K562 (cell line): ENCODE measurements around the gene TIPARP. TPM values are rescaled to one million over a fixed set of nuclear protein-coding genes. Genes with fewer than 3 reads are reported as not detected.

Experiments
- ATAC-seq: fragments of 200-7000 bp; cut with Tn5 transposase; 3 replicates; pipeline ENCODE4 v1.9.1; 2020; ENCODE audit warnings: moderate library complexity
- BruUV-seq: library from RNA; stranded (reverse); fragments of 400-500 nt; replicated peaks from 2 replicates; lab custom pipeline; 2021; lab: Mats Ljungman, UMichigan
- CTCF ChIA-PET: fragments of 300-600 bp; formaldehyde crosslinking; extraction: SDS; loops from one replicate; lab custom pipeline; 2021; ENCODE audit warnings: low intra/inter-chr PET ratio; lab: Yijun Ruan, JAX
- POLR2A ChIA-PET: fragments of 300-600, 350-650 bp; sonication (Branson Sonifier 250); formaldehyde crosslinking; extraction: SDS; loops from one replicate; lab custom pipeline; 2021; ENCODE audit warnings: antibody characterized with exemption, inconsistent platforms; lab: Yijun Ruan, JAX
- DNase-seq, 4 experiments: peaks; one replicate each; pipeline versions ENCODE4 v3.0.0 to v3.0.0-alpha.2; 2011 to 2018; ENCODE audit warnings: low spot score in 3 of 4, mixed read lengths in 3 of 4; ENCODE audit errors: extremely low read depth in 1 of 4
- FAIRE-seq: peaks from 2 replicates; lab custom pipeline; 2011; peaks lifted over from hg19 to GRCh38; lab: Jason Lieb, UNC
- H2AFZ ChIP-seq: 2 replicates; pipeline ENCODE4 v1.6.0; 2011; ENCODE audit warnings: low read depth, low read length, control low read depth, inconsistent platforms
- H3K27ac ChIP-seq: fragments of 200-600 bp; 3 replicates; pipeline ENCODE4 v1.8.0; 2011; ENCODE audit warnings: low read depth, mild to moderate bottlenecking, control low read depth, inconsistent platforms, low read length, moderate library complexity, mixed read lengths; ENCODE audit errors: extremely low read depth
- H3K27me3 ChIP-seq, 2 experiments: fragments of 300-600 bp in 1 of 2; 2 replicates in 1 of 2; 3 replicates in 1 of 2; pipeline versions ENCODE4 v1.6.0 to v1.8.0; 2011; ENCODE audit warnings: inconsistent platforms in 2 of 2, low read length in 2 of 2, mild to moderate bottlenecking in 1 of 2, mixed read lengths in 1 of 2, moderate library complexity in 1 of 2; ENCODE audit not compliant: control insufficient read depth in 2 of 2, insufficient read depth in 2 of 2
- H3K36me3 ChIP-seq: fragments of 300-600 bp; 3 replicates; pipeline ENCODE4 v1.8.0; 2011; ENCODE audit warnings: mild to moderate bottlenecking, low read length, inconsistent platforms; ENCODE audit not compliant: control insufficient read depth, insufficient read depth
- H3K4me1 ChIP-seq, 2 experiments: fragments of 200-600 bp in 1 of 2; replicated peaks in 1 of 2; 2 replicates in 1 of 2; 3 replicates in 1 of 2; pipeline versions ENCODE4 v1.5.1 to v1.8.0; 2011; ENCODE audit warnings: inconsistent platforms in 2 of 2, low read length in 2 of 2, mild to moderate bottlenecking in 1 of 2, mixed read lengths in 1 of 2, moderate library complexity in 1 of 2; ENCODE audit not compliant: control insufficient read depth in 2 of 2, insufficient read depth in 2 of 2
- H3K4me2 ChIP-seq: 2 replicates; pipeline ENCODE4 v1.6.1; 2011; ENCODE audit warnings: low read length, control low read depth, inconsistent platforms, mixed read lengths; ENCODE audit not compliant: insufficient read depth
- H3K4me3 ChIP-seq: fragments of 200-600 bp; sonication (generic), shearing (Covaris generic); 2 replicates; pipeline ENCODE4 v1.5.1; 2016; ENCODE audit warnings: control low read depth, inconsistent platforms
- H3K79me2 ChIP-seq: fragments of 200-600 bp; 3 replicates; pipeline ENCODE4 v1.8.0; 2011; ENCODE audit warnings: low read length, inconsistent platforms; ENCODE audit not compliant: control insufficient read depth, insufficient read depth
- H3K9ac ChIP-seq, 2 experiments: 2 replicates each; pipeline versions ENCODE4 v1.6.0 to v1.6.1; 2011; ENCODE audit warnings: low read depth in 2 of 2, low read length in 2 of 2, control low read depth in 1 of 2, inconsistent platforms in 1 of 2, mild to moderate bottlenecking in 1 of 2, mixed read lengths in 1 of 2; ENCODE audit not compliant: insufficient read depth in 1 of 2
- H3K9me1 ChIP-seq: one replicate; pipeline ENCODE4 v1.6.0; 2011; ENCODE audit warnings: inconsistent platforms, mild to moderate bottlenecking, low read length, moderate library complexity; ENCODE audit not compliant: control insufficient read depth, insufficient read depth
- H3K9me3 ChIP-seq: replicated peaks from 2 replicates; pipeline ENCODE4 v1.5.1; 2011; ENCODE audit warnings: low read depth, low read length, inconsistent platforms; ENCODE audit not compliant: control insufficient read depth, insufficient read depth
- H4K20me1 ChIP-seq: replicated peaks from 2 replicates; pipeline ENCODE4 v1.6.1; 2011; ENCODE audit warnings: low read length, inconsistent platforms, mixed read lengths; ENCODE audit not compliant: control insufficient read depth, insufficient read depth
- CBFA2T3 ChIP-seq: fragments of 450-650 bp; IDR thresholded peaks from 2 replicates; pipeline ENCODE4 v1.6.1; 2017
- EGR1 ChIP-seq: fragments of 450-650 bp; conservative IDR thresholded peaks from 2 replicates; pipeline ENCODE4 v1.6.1; 2017; ENCODE audit warnings: mild to moderate bottlenecking
- HLTF ChIP-seq: fragments of 450-650 bp; IDR thresholded peaks from 2 replicates; pipeline ENCODE4 v1.6.1; 2016
- IFI16 ChIP-seq: fragments of 250-450 bp; sonication (Bioruptor Pico); IDR thresholded peaks from 2 replicates; pipeline ENCODE4 v2.1.2; 2022; ENCODE audit warnings: mild to moderate bottlenecking, inconsistent platforms
- MCM7 ChIP-seq, 2 experiments: fragments of 450-650 bp; IDR thresholded peaks; 2 replicates each; pipeline ENCODE4 v1.6.1; 2016 to 2018
- MED1 ChIP-seq: sonication (generic); formaldehyde crosslinking; IDR thresholded peaks from 2 replicates; pipeline ENCODE4 v1.8.1; 2023; ENCODE audit warnings: missing genetic modification reagents, borderline replicate concordance
- NCOA4 ChIP-seq: fragments of 450-650 bp; IDR thresholded peaks from 2 replicates; pipeline ENCODE4 v1.6.1; 2018; ENCODE audit warnings: mild to moderate bottlenecking; ENCODE audit not compliant: partially characterized antibody
- PHF20 ChIP-seq: fragments of 450-650 bp; IDR thresholded peaks from 2 replicates; pipeline ENCODE4 v1.6.1; 2018; ENCODE audit not compliant: partially characterized antibody
- POLR2AphosphoS2 ChIP-seq: IDR thresholded peaks from 2 replicates; pipeline ENCODE4 v1.6.1; 2012; ENCODE audit warnings: low read length, improper control_type of control experiment
- ZBED1 ChIP-seq: IDR thresholded peaks from 2 replicates; pipeline ENCODE4 v1.6.1; 2014
- ZNF121 ChIP-seq: sonication (generic); formaldehyde crosslinking; conservative IDR thresholded peaks from 2 replicates; pipeline ENCODE4 v1.8.0; 2022; ENCODE audit warnings: missing genetic modification reagents
- ZNF347 ChIP-seq: fragments of 450-650 bp; formaldehyde crosslinking; IDR thresholded peaks from 2 replicates; pipeline ENCODE4 v1.4.0; 2020; ENCODE audit warnings: low read depth, mild to moderate bottlenecking, moderate library complexity
- ZNF445 ChIP-seq: fragments of 250-450 bp; sonication (Bioruptor Pico); IDR thresholded peaks from 2 replicates; pipeline ENCODE4 v1.4.0; 2020; ENCODE audit warnings: low read depth, mild to moderate bottlenecking, moderate library complexity
- ZNF766 ChIP-seq: fragments of 200-800 bp; sonication (Bioruptor generic); conservative IDR thresholded peaks from 2 replicates; pipeline ENCODE4 v1.6.1; 2016; ENCODE audit warnings: missing genetic modification characterization, missing compliant biosample characterization
- WGBS: fragments of 100-300 bp; shearing (Covaris generic); methylation state at CpG from one replicate; pipeline ENCODE4 v1.1.6; 2016; ENCODE audit warnings: low coverage, mixed read lengths; ENCODE audit not compliant: insufficient coverage; ENCODE audit errors: missing lambda C conversion rate; 5-methylcytosine and 5-hydroxymethylcytosine counted together
- in situ Hi-C: fragments of 300-500 bp; cut with MboI; formaldehyde crosslinking; loops from 4 replicates; pipeline ENCODE4 v1.15.0; 2018; ENCODE audit warnings: inconsistent platforms, mixed read lengths
- intact Hi-C: fragments of 100-400 bp; cut with micrococcal nuclease; formaldehyde crosslinking; loops from 2 replicates; pipeline ENCODE4 v1.14.2; 2022
- polyA plus RNA-seq, 8 experiments: library from polyadenylated mRNA; depleted of rRNA in 4 of 8; stranded (reverse) in 5 of 8; unstranded in 3 of 8; fragments of >200 nt; fragmentation: Nextera tagmentation in 2 of 8; fragmentation: Illumina TruSeq in 1 of 8; extraction: Ambion mirVana in 2 of 8; extraction: Trizol in 1 of 8; gene quantifications; 2 replicates each; pipeline versions ENCODE4 v1.2.1 to v1.2.3, GENCODE V29; 2011 to 2014; ENCODE audit warnings: inconsistent platforms in 1 of 8, missing spikeins in 1 of 8
- total RNA-seq, 7 experiments: library from RNA; depleted of rRNA in 6 of 7; stranded (reverse); fragments of >200 nt in 6 of 7; fragmentation: Illumina TruSeq in 2 of 7; extraction: Trizol in 2 of 7; gene quantifications; 2 replicates each; pipeline versions ENCODE4 v1.2.1 to v1.2.3, GENCODE V29; 2011 to 2021; ENCODE audit warnings: low replicate concordance in 1 of 7
- TF ChIP-seq, protein P1 (sequence below): fragments of 250-450 bp; sonication (Bioruptor Pico); IDR thresholded peaks from 2 replicates; pipeline ENCODE4 v1.4.0; 2020; ENCODE audit warnings: borderline replicate concordance

The TIPARP gene
- total and polyA plus RNA-seq, 9 of the 15 experiments (the other 6 are each of a cell fraction or from before 2014, with no cell fraction given) = 2.4 to 29.4 (median 15.1) TPM

DNA sequence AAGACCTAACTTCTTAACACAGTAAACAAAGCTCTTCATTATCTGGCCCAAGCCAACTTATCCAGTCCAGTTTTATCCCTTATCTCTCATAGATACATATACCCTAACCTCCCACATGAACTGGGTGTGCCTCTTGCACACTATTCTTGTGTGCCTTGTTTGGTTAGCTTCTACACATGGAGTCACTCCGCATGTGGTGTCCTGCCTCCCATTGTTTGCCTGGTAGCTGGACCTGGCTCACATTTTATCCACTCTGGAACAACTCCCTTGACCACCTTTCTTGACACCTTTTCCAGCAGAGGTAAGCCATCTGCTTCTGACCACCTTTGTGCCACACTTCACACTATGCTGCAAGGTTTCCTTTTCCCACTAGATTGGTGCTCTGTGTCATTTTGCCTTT is 15.2 kb downstream of the TIPARP start:
- ATAC-seq = peak; percentile 54
- in situ Hi-C loops (loop anchor here (10.0 to 25.0 kb wide), 3 partner anchors 395 to 552 kb away; no protein-coding TSS in a partner anchor), intact Hi-C loops (loop anchor here (5.0 kb wide), 2 partner anchors 128 to 138 kb away; partner anchors contain the start of gene LEKR1)
- H3K4me2 ChIP-seq = no peak overlapping the region; the same call in 1 of the 2 replicates
- FAIRE-seq = no peak
- H2AFZ ChIP-seq = no peak overlapping the region
- BruUV-seq = no TSS peak
- TF ChIP-seq IFI16 (CRISPR knock-in tag) = no peak
- TF ChIP-seq POLR2AphosphoS2 = 0 out of 2 replicates have a peak, but pooled peaks have one; percentile 40
- peak; percentile 30; the same call in 1 of the 2 replicates for TF ChIP-seq CBFA2T3
- TF ChIP-seq MCM7 (IDR thresholded peaks at IDR 0.05) = no peak
- no peak for TF ChIP-seq PHF20
- H3K27ac ChIP-seq = no peak overlapping the region
- ChIA-PET POLR2A (interaction anchor here (0.5 to 1.8 kb wide), 9 partner anchors 10 to 400 kb away, joined by 3 to 14 read pairs (median 3); partner anchors contain the start of gene SSR3), CTCF (no interaction called here)
- no peaks in the 10 kb centered on the region for H3K9me1 ChIP-seq
- no peaks in the 10 kb centered on the region for H3K27me3 ChIP-seq
- 0% methylated on average over 1 of the region's 1 CpG for WGBS
- H3K79me2 ChIP-seq = peaks cover 95% of the 10 kb centered on the region
- peak in 2 of 4 experiments; percentile 16 to 26 for DNase-seq
- H3K4me1 ChIP-seq = peaks cover 0 to 52% of the 10 kb centered on the region in 2 experiments; a peak in 3 of 5 replicates
- H4K20me1 ChIP-seq = peaks cover 20% of the 10 kb centered on the region; the same call in 1 of the 2 replicates
- H3K4me3 ChIP-seq = no peak overlapping the region
- H3K36me3 ChIP-seq = peaks cover 53% of the 10 kb centered on the region
- no peak overlapping the region; a peak in 1 of 4 replicates for H3K9ac ChIP-seq
- H3K9me3 ChIP-seq = no peaks in the 10 kb centered on the region

DNA sequence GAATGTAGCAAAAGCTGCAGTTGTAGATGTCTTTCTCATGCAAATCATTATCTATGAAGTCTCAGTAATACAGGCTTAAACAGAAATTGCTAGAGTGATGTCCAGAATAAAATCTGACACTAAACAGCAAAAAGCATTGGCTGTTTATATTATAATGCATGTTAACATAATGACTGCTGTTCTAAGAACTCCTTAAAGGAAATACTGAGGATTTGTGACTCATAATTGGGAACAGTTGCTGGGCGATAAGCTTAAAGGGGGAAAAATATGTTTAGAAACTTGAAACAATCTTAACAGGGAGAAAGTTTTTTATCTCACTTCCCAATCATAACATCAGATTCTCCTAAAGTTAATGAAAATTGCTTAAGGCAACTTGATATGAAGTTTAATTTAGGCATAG is 17.5 kb downstream of the TIPARP start:
- no peak for ATAC-seq
- intact Hi-C loops = loop anchor here (5.0 kb wide), 1 partner anchor 135 kb away; the partner anchor contains the start of gene LEKR1
- peak; percentile 35 for FAIRE-seq
- Histone ChIP-seq H3K79me2 (peaks cover 72% of the 10 kb centered on the region), H2AFZ (no peak overlapping the region), H3K4me3 (no peak overlapping the region), H3K9ac (no peak overlapping the region), H3K9me1 (no peaks in the 10 kb centered on the region), H3K9me3 (no peaks in the 10 kb centered on the region), H3K4me1 (peaks cover 0 to 39% of the 10 kb centered on the region in 2 experiments; a peak in 3 of 5 replicates), H3K27me3 (no peaks in the 10 kb centered on the region), H3K36me3 (peaks cover 62% of the 10 kb centered on the region), H4K20me1 (peaks cover 8% of the 10 kb centered on the region; the same call in 1 of the 2 replicates), H3K27ac (no peak overlapping the region), H3K4me2 (no peak overlapping the region)
- BruUV-seq = no TSS peak
- in situ Hi-C loops = loop anchor here (25.0 kb wide), 1 partner anchor 555 kb away; no protein-coding TSS in a partner anchor
- CTCF ChIA-PET = no interaction called here
- 15% methylated on average over 1 of the region's 1 CpG for WGBS
- no peak for DNase-seq
- POLR2A ChIA-PET = interaction anchor here (1.3 kb wide), 1 partner anchor 8 kb away, joined by 6 read pairs; no protein-coding TSS in a partner anchor
- TF ChIP-seq EGR1 = no peak
- TF ChIP-seq NCOA4 = no peak
- TF ChIP-seq, protein P1, sequence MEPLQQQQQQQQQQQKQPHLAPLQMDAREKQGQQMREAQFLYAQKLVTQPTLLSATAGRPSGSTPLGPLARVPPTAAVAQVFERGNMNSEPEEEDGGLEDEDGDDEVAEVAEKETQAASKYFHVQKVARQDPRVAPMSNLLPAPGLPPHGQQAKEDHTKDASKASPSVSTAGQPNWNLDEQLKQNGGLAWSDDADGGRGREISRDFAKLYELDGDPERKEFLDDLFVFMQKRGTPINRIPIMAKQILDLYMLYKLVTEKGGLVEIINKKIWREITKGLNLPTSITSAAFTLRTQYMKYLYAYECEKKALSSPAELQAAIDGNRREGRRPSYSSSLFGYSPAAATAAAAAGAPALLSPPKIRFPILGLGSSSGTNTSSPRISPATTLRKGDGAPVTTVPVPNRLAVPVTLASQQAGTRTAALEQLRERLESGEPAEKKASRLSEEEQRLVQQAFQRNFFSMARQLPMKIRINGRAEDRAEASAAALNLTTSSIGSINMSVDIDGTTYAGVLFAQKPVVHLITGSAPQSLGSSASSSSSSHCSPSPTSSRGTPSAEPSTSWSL (CRISPR knock-in tag) = no peak
- TF ChIP-seq ZNF766 (CRISPR knock-in tag) = no peak
- TF ChIP-seq ZNF121 (CRISPR knock-in tag) = no peak
- no peak for TF ChIP-seq ZNF347 (CRISPR knock-in tag)
- TF ChIP-seq ZBED1 = no peak
- TF ChIP-seq HLTF = no peak
- TF ChIP-seq MED1 (CRISPR knock-in tag) = no peak
- no peak for TF ChIP-seq ZNF445 (CRISPR knock-in tag)
